GM12874 (cell line): ENCODE data around the gene SLC5A2.

ENCODE experiments used
- CTCF ChIP-seq: IDR thresholded peaks from 2 replicates; pipeline ENCODE4 v1.5.1; 2011; ENCODE audit warnings: low read depth, mild to moderate bottlenecking, control low read depth, low read length, moderate library complexity; ENCODE audit not compliant: insufficient read depth

The SLC5A2 gene

GRCh38 chr16:31501966-31502348 lies 19.0 kb downstream of the SLC5A2 start:
- TF ChIP-seq CTCF = no peak

GRCh38 chr16:31502981-31503380 lies 20.1 kb downstream of the SLC5A2 start:
- no peak for TF ChIP-seq CTCF

- no peak for TF ChIP-seq CTCF
Measured at GRCh38 chr16:31504159-31504558, 21.2 kb downstream of the SLC5A2 start.

GRCh38 chr16:31505483-31505882 lies 22.6 kb downstream of the SLC5A2 start:
- no peak for TF ChIP-seq CTCF

- TF ChIP-seq CTCF = no peak
Measured at GRCh38 chr16:31507617-31507928, 24.6 kb downstream of the SLC5A2 start.

- no peak for TF ChIP-seq CTCF
Measured at GRCh38 chr16:31507929-31508705, 25.2 kb downstream of the SLC5A2 start, which contains the start of gene RUSF1. TSS of gene RUSF1 (minus strand) at chr16:31508391. CDS start at chr16:31508373, 18 bp downstream.

- no peak for TF ChIP-seq CTCF
Measured at GRCh38 chr16:31508706-31509195, 25.8 kb downstream of the SLC5A2 start.
